ENCODE results near the gene DLG2.

DLG2 gene

DNA sequence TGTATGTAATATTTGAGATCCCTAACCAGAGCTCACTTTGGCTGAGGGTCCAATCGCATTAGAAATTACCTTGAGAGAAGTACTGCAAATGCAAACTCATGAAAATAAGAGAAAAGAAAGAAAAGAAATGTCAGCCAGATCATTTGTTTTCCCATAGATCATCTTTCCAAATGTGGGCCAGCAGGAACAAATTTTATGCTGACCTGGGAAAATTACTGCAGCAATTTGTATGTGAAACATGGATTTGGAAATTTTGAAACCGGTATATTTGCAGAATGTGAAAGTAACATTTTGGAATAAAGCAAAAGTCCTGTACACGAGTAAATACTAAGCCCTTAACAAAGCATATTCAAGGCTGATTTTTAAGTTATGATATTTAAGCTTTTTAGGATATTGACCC is 1282.1 kb downstream of the DLG2 start:
- TF ChIP-seq, protein P1, sequence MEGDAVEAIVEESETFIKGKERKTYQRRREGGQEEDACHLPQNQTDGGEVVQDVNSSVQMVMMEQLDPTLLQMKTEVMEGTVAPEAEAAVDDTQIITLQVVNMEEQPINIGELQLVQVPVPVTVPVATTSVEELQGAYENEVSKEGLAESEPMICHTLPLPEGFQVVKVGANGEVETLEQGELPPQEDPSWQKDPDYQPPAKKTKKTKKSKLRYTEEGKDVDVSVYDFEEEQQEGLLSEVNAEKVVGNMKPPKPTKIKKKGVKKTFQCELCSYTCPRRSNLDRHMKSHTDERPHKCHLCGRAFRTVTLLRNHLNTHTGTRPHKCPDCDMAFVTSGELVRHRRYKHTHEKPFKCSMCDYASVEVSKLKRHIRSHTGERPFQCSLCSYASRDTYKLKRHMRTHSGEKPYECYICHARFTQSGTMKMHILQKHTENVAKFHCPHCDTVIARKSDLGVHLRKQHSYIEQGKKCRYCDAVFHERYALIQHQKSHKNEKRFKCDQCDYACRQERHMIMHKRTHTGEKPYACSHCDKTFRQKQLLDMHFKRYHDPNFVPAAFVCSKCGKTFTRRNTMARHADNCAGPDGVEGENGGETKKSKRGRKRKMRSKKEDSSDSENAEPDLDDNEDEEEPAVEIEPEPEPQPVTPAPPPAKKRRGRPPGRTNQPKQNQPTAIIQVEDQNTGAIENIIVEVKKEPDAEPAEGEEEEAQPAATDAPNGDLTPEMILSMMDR (IDR thresholded peaks at IDR 0.05): no peak
- Histone ChIP-seq H3K4me1 (ENCODE audit: control insufficient read depth in 1 of 2, insufficient read depth in 1 of 2, low read depth in 1 of 2, low read length in 1 of 2) (no peaks in the 10 kb centered on the region), H3K27me3 (no peaks in the 10 kb centered on the region), H3K36me3 (no peaks in the 10 kb centered on the region), H3K4me3 (ENCODE audit: low read depth in 1 of 2, low read length in 1 of 2) (no peak overlapping the region), H3K27ac (no peak overlapping the region), H3K9me3 (no peaks in the 10 kb centered on the region)

- H3K4me3 ChIP-seq (ENCODE audit: low read depth in 1 of 2, low read length in 1 of 2): no peak overlapping the region
- H3K27me3 ChIP-seq: no peaks in the 10 kb centered on the region
- no peaks in the 10 kb centered on the region for H3K4me1 ChIP-seq (ENCODE audit: control insufficient read depth in 1 of 2, insufficient read depth in 1 of 2, low read depth in 1 of 2, low read length in 1 of 2)
- no peaks in the 10 kb centered on the region for H3K9me3 ChIP-seq
- no peaks in the 10 kb centered on the region for H3K36me3 ChIP-seq
- no peak overlapping the region for H3K27ac ChIP-seq
- TF ChIP-seq, protein P1 (IDR thresholded peaks at IDR 0.05): no peak
Observed at GRCh38 chr11:84339796-84340195, 1287.3 kb downstream of the DLG2 start.

GRCh38 chr11:84333221-84333620 is 1293.9 kb downstream of the DLG2 start:
- no peaks in the 10 kb centered on the region for H3K27me3 ChIP-seq
- H3K4me1 ChIP-seq (ENCODE audit: control insufficient read depth in 1 of 2, insufficient read depth in 1 of 2, low read depth in 1 of 2, low read length in 1 of 2): no peaks in the 10 kb centered on the region

GRCh38 chr11:84322211-84322610 is 1304.9 kb downstream of the DLG2 start:
- H3K4me3 ChIP-seq (ENCODE audit: low read depth in 1 of 2, low read length in 1 of 2): no peak overlapping the region
- no peaks in the 10 kb centered on the region for H3K4me1 ChIP-seq (ENCODE audit: control insufficient read depth in 1 of 2, insufficient read depth in 1 of 2, low read depth in 1 of 2, low read length in 1 of 2)
- no peak overlapping the region for H3K27ac ChIP-seq
- no peaks in the 10 kb centered on the region for H3K9me3 ChIP-seq
- H3K36me3 ChIP-seq: no peaks in the 10 kb centered on the region
- TF ChIP-seq, protein P1 (IDR thresholded peaks at IDR 0.05): no peak
- no peaks in the 10 kb centered on the region for H3K27me3 ChIP-seq

More at GRCh38 chr11:84333221-84333620, 1293.9 kb downstream of the DLG2 start:
- TF ChIP-seq, protein P1 (IDR thresholded peaks at IDR 0.05): no peak
- Histone ChIP-seq H3K27ac (no peak overlapping the region), H3K4me3 (ENCODE audit: low read depth in 1 of 2, low read length in 1 of 2) (no peak overlapping the region), H3K36me3 (no peaks in the 10 kb centered on the region), H3K9me3 (no peaks in the 10 kb centered on the region)

DNA sequence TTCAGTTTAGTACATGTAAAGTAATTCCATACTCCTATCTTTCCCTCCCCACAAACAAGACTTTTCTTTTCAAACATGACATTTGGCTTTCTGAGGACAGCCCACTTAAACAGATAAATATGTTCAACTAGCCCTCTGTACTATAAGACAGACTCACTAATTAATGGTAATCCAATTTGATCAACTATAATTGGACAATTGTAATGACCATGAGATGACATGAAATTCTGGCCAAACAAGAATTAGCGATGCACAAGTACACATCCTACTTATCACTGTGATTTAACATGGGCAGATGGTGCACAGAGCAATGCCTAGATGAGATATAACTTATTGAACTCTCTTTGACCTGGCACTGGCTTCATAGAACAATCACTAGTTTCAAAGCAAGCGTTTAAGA is 1307.3 kb downstream of the DLG2 start:
- H3K27me3 ChIP-seq: no peaks in the 10 kb centered on the region
- H3K9me3 ChIP-seq: no peaks in the 10 kb centered on the region
- H3K4me3 ChIP-seq (ENCODE audit: low read depth in 1 of 2, low read length in 1 of 2): no peak overlapping the region
- TF ChIP-seq, protein P1 (IDR thresholded peaks at IDR 0.05): no peak
- H3K36me3 ChIP-seq: no peaks in the 10 kb centered on the region
- no peak overlapping the region for H3K27ac ChIP-seq
- H3K4me1 ChIP-seq (ENCODE audit: control insufficient read depth in 1 of 2, insufficient read depth in 1 of 2, low read depth in 1 of 2, low read length in 1 of 2): no peaks in the 10 kb centered on the region

All from neutrophil (primary cell).